Prostate gland (tissue), 2 donors: Measurements from ENCODE around the gene GRK7.

Experiments
- CTCF ChIP-seq, 4 experiments: fragments of 200-600 bp in 2 of 4; fragments of 450-650 bp in 2 of 4; sonication (generic) in 2 of 4; IDR thresholded peaks; 1 replicate in 3 of 4; 2 replicates in 1 of 4; pipeline ENCODE4 v1.5.1; 2016 to 2019; ENCODE audit warnings: antibody characterized with exemption in 4 of 4, mild to moderate bottlenecking in 2 of 4, moderate library complexity in 2 of 4
- POLR2A ChIP-seq: fragments of 450-650 bp; IDR thresholded peaks from one replicate; pipeline ENCODE4 v1.6.1; 2016; ENCODE audit warnings: antibody characterized with exemption, mild to moderate bottlenecking
- POLR2AphosphoS5 ChIP-seq: sonication (generic); formaldehyde crosslinking; IDR thresholded peaks from one replicate; pipeline ENCODE4 v1.6.1; 2017; ENCODE audit warnings: antibody characterized with exemption

DNA sequence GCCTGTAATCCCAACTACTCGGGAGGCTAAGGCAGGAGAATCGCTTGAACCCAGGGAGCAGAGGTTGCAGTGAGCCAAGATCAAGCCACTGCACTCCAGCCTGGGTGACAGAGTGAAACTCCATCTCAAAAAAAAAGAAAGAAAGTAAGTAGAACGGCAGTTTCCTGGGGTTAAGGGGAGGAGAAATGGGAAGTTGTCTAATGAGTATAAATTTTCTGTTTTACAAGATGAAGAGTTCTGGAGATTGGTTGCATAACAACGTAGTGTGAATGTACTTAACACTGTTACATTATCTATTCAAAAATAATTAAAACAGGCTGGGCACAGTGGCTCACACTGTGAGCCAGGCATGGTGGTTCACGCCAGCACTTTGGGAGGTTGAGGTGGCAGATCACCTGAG lies 45.4 kb downstream of the GRK7 start:
- TF ChIP-seq CTCF (IDR thresholded peaks at IDR 0.05) = no peak
- TF ChIP-seq POLR2A = no peak
- TF ChIP-seq POLR2AphosphoS5 = no peak
